Retinal pigment epithelial cell (primary cell): ENCODE results near the gene HDHD5.

Experiments used
- DNase-seq: peaks from one replicate; pipeline ENCODE4 v3.0.0-alpha.2; 2010; ENCODE audit warnings: low read depth
- H3K4me3 ChIP-seq: 2 replicates; pipeline ENCODE4 v1.5.1; 2011; ENCODE audit warnings: mild to moderate bottlenecking, low read length, control low read depth, moderate library complexity
- CTCF ChIP-seq: conservative IDR thresholded peaks from 2 replicates; pipeline ENCODE4 v1.5.1; 2011; ENCODE audit warnings: low read depth, low read length, control low read depth, inconsistent platforms

HDHD5 gene

GRCh38 chr22:17115945-17116565, 43.0 kb downstream of the HDHD5 start:
- H3K4me3 ChIP-seq = no peak overlapping the region
- no peak for DNase-seq
- no peak for TF ChIP-seq CTCF

GRCh38 chr22:17115236-17115635, 43.8 kb downstream of the HDHD5 start:
- H3K4me3 ChIP-seq = no peak overlapping the region
- DNase-seq = no peak

GRCh38 chr22:17114898-17115235, 44.2 kb downstream of the HDHD5 start:
- H3K4me3 ChIP-seq = no peak overlapping the region
- no peak for TF ChIP-seq CTCF
- no peak for DNase-seq

More at GRCh38 chr22:17115236-17115635, 43.8 kb downstream of the HDHD5 start:
- TF ChIP-seq CTCF = no peak

GRCh38 chr22:17114173-17114897, 44.7 kb downstream of the HDHD5 start:
- no peak overlapping the region for H3K4me3 ChIP-seq
- no peak for TF ChIP-seq CTCF
- no peak for DNase-seq

- no peak for TF ChIP-seq CTCF
- no peak for DNase-seq
- H3K4me3 ChIP-seq = no peak overlapping the region
Observed at GRCh38 chr22:17113600-17113999, 45.5 kb downstream of the HDHD5 start.

- no peak for DNase-seq
- H3K4me3 ChIP-seq = no peak overlapping the region
- no peak for TF ChIP-seq CTCF
Observed at GRCh38 chr22:17112491-17113042, 46.5 kb downstream of the HDHD5 start.
